Measurements from ENCODE around the gene PAX4. TPM values are rescaled to one million over a fixed set of nuclear protein-coding genes. Genes with fewer than 3 reads are reported as not detected.

PAX4 gene
- total and polyA plus RNA-seq, 2 donors (not counting 3 experiments of a cell fraction or from before 2014, with no cell fraction given) = not detected

- H3K4me1 ChIP-seq (ENCODE audit: control insufficient read depth, extremely low read depth, insufficient read depth, low read length) = no peaks in the 10 kb centered on the region
- dilution Hi-C loops (cut with MboI; ENCODE audit: extremely low pct_ligation_motif_present, low sequenced_read_pairs) = no loop called here
- H3K79me2 ChIP-seq (ENCODE audit: control insufficient read depth, insufficient read depth, low read length) = no peaks in the 10 kb centered on the region
- TF ChIP-seq POLR2A (IDR thresholded peaks at IDR 0.05; ENCODE audit: low read depth, low read length) (no peak), EZH2 (IDR thresholded peaks at IDR 0.05; ENCODE audit: borderline replicate concordance, low read depth, low read length, severe bottlenecking) (peak; percentile 3)
- DNase-seq (ENCODE audit: low read depth, low spot score) = no peak
- H3K9ac ChIP-seq (replicated peaks; ENCODE audit: extremely low read depth, insufficient read depth, low read length) = no peak overlapping the region
- H3K27me3 ChIP-seq (ENCODE audit: control insufficient read depth in 2 of 2, insufficient read depth in 2 of 2, low read length in 2 of 2) = peaks cover 27 to 28% of the 10 kb centered on the region in 2 experiments
- no peak overlapping the region for H2AFZ ChIP-seq (ENCODE audit: low read depth, low read length)
- no peaks in the 10 kb centered on the region for H3K36me3 ChIP-seq (ENCODE audit: control insufficient read depth in 2 of 2, extremely low read depth in 1 of 2, insufficient read depth in 2 of 2, low read length in 2 of 2)
- intact Hi-C loops (cut with micrococcal nuclease) = no loop called here
- ChIA-PET CTCF (interaction anchor here (1.1 to 1.6 kb wide), 2 partner anchors 9 to 12 kb away, joined by 3 to 5 read pairs; no protein-coding TSS in a partner anchor), POLR2A (no interaction called here)
- no peak overlapping the region for H3K4me3 ChIP-seq (replicated peaks in 1 of 3; ENCODE audit: insufficient read depth in 1 of 3, low read depth in 1 of 3, low read length in 3 of 3)
- FAIRE-seq = no peak
- no peak overlapping the region for H3K27ac ChIP-seq (ENCODE audit: insufficient read depth, low read depth, low read length)
- no peak overlapping the region for H3K4me2 ChIP-seq (ENCODE audit: insufficient read depth, low read length)
- H3K9me1 ChIP-seq (replicated peaks; ENCODE audit: control insufficient read depth, extremely low read depth, insufficient read depth, low read length) = no peaks in the 10 kb centered on the region
- no TSS peak for BruUV-seq (replicated peaks)
- no peaks in the 10 kb centered on the region for H4K20me1 ChIP-seq (replicated peaks; ENCODE audit: control insufficient read depth, extremely low read depth, insufficient read depth, low read length)
- no peaks in the 10 kb centered on the region for H3K9me3 ChIP-seq (replicated peaks; ENCODE audit: control insufficient read depth, insufficient read depth, low read length)
Observed at GRCh38 chr7:127616724-127617123, 1.2 kb downstream of the PAX4 start.

GRCh38 chr7:127612263-127612662 lies 5.7 kb downstream of the PAX4 start:
- H3K9ac ChIP-seq (replicated peaks; ENCODE audit: extremely low read depth, insufficient read depth, low read length) = no peak overlapping the region
- no peaks in the 10 kb centered on the region for H3K4me1 ChIP-seq (ENCODE audit: control insufficient read depth, extremely low read depth, insufficient read depth, low read length)
- no peak overlapping the region for H2AFZ ChIP-seq (ENCODE audit: low read depth, low read length)
- no peaks in the 10 kb centered on the region for H3K9me1 ChIP-seq (replicated peaks; ENCODE audit: control insufficient read depth, extremely low read depth, insufficient read depth, low read length)
- BruUV-seq (replicated peaks) = no TSS peak
- TF ChIP-seq POLR2A (IDR thresholded peaks at IDR 0.05; ENCODE audit: low read depth, low read length) (no peak), CTCF (IDR thresholded peaks at IDR 0.05; ENCODE audit: extremely low read depth in 1 of 2, insufficient read depth in 1 of 2, low read depth in 1 of 2, low read length in 2 of 2) (no peak), JUN (IDR thresholded peaks at IDR 0.05; ENCODE audit: borderline replicate concordance, insufficient read depth, insufficient read length, low read depth) (no peak), FOS (IDR thresholded peaks at IDR 0.05; ENCODE audit: borderline replicate concordance, insufficient read depth, low read length) (no peak), EZH2 (IDR thresholded peaks at IDR 0.05; ENCODE audit: borderline replicate concordance, low read depth, low read length, severe bottlenecking) (no peak), MAX (IDR thresholded peaks at IDR 0.05; ENCODE audit: insufficient read depth, insufficient read length) (no peak), POLR2AphosphoS5 (IDR thresholded peaks at IDR 0.05; ENCODE audit: insufficient read depth, low read depth, low read length) (no peak), MYC (IDR thresholded peaks at IDR 0.05; ENCODE audit: low read depth, low read length) (no peak), GATA2 (IDR thresholded peaks at IDR 0.05; ENCODE audit: insufficient read depth, insufficient read length, low read depth, low read length) (no peak)
- no peak for FAIRE-seq
- DNase-seq (ENCODE audit: low read depth, low spot score) = no peak
- H3K4me3 ChIP-seq (replicated peaks in 1 of 3; ENCODE audit: insufficient read depth in 1 of 3, low read depth in 1 of 3, low read length in 3 of 3) = no peak overlapping the region
- dilution Hi-C loops (cut with MboI; ENCODE audit: extremely low pct_ligation_motif_present, low sequenced_read_pairs) (no loop called here), intact Hi-C loops (cut with micrococcal nuclease) (no loop called here)
- peaks cover 12% of the 10 kb centered on the region in 2 experiments for H3K27me3 ChIP-seq (ENCODE audit: control insufficient read depth in 2 of 2, insufficient read depth in 2 of 2, low read length in 2 of 2)
- no peaks in the 10 kb centered on the region for H3K9me3 ChIP-seq (replicated peaks; ENCODE audit: control insufficient read depth, insufficient read depth, low read length)
- ChIA-PET POLR2A (no interaction called here), CTCF (no interaction called here)
- H3K27ac ChIP-seq (ENCODE audit: insufficient read depth, low read depth, low read length) = no peak overlapping the region
- no peaks in the 10 kb centered on the region for H3K79me2 ChIP-seq (ENCODE audit: control insufficient read depth, insufficient read depth, low read length)
- H3K4me2 ChIP-seq (ENCODE audit: insufficient read depth, low read length) = no peak overlapping the region
- no peaks in the 10 kb centered on the region for H3K36me3 ChIP-seq (ENCODE audit: control insufficient read depth in 2 of 2, extremely low read depth in 1 of 2, insufficient read depth in 2 of 2, low read length in 2 of 2)
- H4K20me1 ChIP-seq (replicated peaks; ENCODE audit: control insufficient read depth, extremely low read depth, insufficient read depth, low read length) = no peaks in the 10 kb centered on the region

Measured in endothelial cell of umbilical vein (primary cell).